HG03342 (cell line): Measurements from ENCODE around the gene SIGLEC9.

Experiments used
- ATAC-seq: cut with Tn5 transposase; IDR thresholded peaks from one replicate; pipeline ENCODE4 v1.9.1; 2021; ENCODE audit warnings: mild to moderate bottlenecking, moderate library complexity; ENCODE audit not compliant: unreplicated experiment

The SIGLEC9 gene

DNA sequence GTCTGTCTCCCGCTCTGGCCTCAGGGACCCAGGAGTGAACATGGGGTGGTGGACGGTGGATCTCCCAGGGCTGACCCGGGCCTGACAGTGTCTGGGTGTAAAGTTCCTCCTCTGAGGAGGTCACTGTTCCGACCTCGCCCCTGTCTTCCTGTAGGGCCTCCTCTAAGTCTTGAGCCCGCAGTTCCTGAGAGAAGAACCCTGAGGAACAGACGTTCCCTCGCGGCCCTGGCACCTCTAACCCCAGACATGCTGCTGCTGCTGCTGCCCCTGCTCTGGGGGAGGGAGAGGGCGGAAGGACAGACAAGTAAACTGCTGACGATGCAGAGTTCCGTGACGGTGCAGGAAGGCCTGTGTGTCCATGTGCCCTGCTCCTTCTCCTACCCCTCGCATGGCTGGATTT, at the start of gene SIGLEC9:
Gene SIGLEC9 (plus strand): TSS at position 178 of the 400 bp plus-strand sequence. CDS start 69 bp downstream, at position 247.
- ATAC-seq, result no peak

DNA sequence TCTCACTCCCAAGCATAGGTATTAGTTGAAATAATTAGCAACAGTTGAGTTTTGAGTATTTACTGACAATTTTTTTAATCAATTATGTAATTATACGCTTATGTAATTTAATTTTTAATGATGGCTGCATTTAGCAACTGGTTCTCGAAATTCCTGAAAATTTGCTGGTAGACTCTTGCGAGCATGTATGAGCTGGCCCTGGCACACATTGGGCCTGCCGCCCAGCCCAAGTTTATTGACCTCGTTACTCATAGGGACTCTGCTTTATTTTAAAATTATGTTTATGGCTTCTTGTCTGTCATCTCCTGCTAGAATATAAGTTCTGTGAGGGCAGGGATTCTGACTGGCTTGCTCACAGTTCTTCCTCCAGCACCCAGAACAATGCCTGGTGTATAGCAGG, 48.7 kb upstream of the SIGLEC9 start:
- no peak for ATAC-seq

DNA sequence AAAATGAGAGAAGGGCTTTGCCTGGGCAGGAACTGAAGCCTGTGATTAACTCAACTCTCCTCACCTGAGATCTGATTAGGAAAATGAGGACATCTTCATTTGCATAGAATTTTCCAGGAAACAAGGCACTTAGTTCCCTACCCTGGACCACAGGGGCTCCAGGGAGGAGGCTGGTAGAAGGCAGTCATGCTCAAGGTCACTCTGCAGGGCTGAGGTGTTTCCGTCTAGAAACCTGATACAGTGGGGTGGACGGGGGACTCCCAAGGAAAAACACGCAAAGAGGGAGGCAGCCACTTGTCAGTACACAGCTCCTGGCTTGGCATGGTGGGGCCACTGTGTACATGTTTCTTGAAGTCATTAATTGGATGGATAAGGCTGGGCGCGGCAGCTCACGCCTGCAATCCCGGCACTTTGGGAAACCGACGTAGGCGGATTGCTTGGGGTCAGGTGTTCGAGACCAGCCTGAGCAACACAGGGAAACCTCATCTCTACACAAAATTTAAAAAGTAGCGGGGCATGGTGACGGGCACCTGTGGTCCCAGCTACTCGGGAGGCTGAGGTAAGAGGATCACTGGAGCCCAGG, 48.0 kb upstream of the SIGLEC9 start:
- ATAC-seq, result no peak

DNA sequence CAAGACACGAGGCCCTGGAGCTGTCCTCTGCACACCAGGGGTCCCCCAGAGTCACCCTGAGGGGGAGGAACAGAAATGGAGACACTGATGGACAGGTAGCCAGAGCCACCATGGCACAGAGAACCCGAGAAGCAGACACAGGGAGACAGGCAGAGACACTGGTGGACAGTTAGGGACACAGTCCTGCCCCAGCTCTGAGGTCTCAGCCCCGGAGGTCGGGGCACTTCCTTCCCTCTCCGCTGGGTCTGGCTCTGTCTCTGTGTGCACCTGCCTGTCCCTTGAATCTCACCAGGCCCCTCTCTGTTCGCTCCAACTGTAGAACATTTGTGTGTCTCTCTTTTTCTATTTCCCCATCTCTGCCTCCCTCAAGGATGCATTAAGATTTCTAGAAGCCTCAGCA, 46.6 kb upstream of the SIGLEC9 start:
- ATAC-seq, result no peak

DNA sequence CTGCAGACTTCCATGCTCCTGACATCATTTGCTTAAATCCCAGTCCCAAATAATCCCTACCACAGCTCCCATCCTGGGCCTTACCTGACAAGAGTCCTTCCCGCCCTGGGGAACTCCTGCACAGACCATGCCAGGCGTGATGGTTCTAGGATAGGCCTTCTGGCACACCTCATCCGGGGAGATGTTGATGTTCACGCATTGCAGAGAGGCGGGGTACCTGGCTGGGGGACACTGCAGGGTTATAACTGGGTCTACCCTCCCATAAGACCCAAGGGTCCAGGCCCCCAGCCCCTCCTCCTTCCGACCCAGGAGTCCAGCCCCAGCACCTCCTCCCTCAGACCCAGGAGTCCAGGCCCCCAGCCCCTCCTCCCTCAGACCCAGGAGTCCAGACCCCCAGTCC, 46.0 kb upstream of the SIGLEC9 start:
- ATAC-seq, result no peak

DNA sequence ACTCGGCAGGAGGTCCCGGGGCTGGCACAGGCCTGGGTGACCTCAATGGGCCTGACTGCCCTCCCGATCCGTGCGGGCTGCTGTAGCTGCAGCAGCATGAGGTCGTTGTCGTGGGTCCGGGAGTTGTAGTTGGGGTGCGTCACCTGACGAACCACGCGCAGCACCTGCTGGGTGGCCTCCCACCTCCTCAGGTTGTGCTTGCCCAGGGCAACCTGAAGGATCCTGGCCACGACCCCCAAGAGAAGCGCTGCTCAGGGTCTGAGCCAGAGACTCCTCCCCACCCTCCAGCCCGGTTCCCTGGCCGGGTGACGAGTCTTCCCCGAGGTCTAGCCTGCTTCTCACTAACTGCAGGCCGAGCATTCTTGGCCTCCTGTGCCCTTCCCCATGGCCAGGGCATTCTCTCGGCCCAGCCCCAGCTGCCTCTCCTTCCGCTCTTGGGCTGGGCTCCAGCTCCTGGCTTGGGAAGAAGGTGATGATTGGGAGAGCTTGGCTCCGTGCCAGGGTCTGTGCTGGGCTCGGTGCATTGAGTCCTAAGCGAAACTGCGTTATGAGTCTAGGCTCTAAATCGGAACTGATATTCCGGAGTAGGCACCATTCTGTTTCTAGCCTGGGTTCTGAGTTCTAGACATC, 45.1 kb upstream of the SIGLEC9 start:
- ATAC-seq, result no peak

DNA sequence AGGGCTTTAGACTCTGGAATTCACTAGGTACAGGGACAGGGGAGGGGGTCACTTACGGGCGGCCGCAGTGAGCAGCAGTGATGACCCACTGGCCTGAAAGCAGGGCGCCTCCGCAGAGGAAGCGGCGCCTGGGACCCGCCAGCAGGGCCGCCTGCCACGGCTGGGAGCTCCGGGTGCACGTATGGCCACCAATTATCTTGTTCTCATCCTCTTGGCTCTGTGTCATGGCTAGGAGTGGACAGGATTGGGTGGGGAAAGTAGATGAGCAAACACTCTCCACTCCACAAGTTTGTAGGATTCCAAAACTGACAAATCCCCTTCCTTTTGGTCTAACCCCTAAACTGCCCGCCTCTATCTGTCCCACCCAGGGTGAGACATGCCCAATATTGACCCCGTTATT, 43.2 kb upstream of the SIGLEC9 start:
- no peak for ATAC-seq

DNA sequence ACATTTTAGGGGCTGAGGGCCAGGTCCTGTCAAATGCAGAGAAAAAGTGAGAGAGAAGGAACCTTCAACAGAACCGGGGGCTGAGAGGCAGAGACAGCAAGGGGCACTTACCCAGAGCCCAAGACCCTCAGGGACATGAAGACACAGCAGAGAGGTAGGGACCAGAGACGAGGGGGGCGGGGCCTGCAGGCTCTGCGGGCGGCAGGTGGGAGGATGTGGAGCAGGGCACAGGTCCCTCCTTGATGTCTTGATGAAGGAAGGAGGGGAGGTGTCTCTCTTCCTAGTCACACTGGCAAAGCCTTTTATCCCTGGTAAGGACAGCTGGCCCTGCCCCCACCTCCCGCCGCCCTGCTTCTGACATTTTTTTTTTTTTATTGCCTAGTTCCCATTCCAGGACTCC, 42.1 kb upstream of the SIGLEC9 start, which contains the start of gene KLK14:
Gene KLK14 (minus strand): TSS at position 277 of the 400 bp plus-strand sequence. CDS start 273 bp downstream, at position 4.
- ATAC-seq, result no peak

DNA sequence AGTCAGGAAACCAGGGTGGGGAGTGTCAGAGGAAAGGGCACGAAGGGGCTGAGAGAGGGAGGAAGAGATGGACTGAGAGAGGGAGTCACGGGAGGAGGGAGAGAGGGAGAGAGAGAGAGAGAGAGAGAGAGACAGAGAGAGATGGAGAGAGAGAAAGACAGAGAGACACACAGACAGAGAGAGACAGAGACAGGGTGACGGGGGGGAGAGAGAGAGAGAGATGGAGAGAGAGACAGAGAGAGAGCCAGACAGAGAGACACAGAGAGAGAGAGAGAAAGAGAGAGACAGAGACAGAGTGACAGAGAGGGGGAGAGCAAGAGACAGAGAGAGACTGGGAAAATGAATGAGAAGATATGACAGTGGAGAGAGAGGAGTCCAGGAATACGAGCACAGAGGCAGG, 41.5 kb upstream of the SIGLEC9 start:
- ATAC-seq, result no peak

DNA sequence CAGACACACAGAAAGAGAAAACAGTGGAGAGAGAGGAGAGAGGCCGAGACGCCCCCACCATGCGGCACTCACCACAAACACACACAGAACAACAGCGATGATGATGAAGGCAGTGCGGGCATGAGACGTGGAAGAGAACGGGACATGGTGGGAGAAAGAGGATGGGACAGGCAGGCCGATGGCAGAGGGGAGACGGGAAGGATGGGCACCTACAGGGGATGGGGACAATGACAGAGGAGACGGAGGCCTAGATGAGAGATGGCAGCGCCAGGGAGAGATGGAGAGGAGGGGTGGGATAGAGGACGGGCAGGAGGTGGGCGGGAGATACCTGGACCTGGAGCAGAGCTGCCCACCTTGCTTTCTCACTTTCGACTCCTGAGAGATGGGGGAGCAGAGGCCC, 40.9 kb upstream of the SIGLEC9 start:
- ATAC-seq, result no peak

DNA sequence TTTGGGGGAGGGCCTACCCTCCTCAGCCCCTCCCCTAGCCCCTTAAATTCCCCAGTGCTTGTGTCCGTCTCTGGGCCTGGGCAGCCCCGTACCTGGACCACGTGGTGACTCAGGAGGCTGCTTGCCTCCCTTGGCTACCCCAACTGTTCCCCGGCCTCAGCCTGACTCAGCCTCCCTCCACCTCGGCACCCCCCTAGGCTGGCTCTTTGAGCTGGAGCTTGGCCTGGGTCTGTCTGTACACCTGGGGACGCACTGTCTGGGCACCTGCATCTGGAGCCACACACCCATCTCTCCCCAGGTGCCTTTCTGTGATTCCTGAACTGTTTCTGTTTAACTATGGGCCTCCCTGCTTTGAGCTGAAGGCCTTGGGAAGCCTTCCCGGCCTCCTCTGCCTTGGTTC, 40.2 kb upstream of the SIGLEC9 start:
- no peak for ATAC-seq

DNA sequence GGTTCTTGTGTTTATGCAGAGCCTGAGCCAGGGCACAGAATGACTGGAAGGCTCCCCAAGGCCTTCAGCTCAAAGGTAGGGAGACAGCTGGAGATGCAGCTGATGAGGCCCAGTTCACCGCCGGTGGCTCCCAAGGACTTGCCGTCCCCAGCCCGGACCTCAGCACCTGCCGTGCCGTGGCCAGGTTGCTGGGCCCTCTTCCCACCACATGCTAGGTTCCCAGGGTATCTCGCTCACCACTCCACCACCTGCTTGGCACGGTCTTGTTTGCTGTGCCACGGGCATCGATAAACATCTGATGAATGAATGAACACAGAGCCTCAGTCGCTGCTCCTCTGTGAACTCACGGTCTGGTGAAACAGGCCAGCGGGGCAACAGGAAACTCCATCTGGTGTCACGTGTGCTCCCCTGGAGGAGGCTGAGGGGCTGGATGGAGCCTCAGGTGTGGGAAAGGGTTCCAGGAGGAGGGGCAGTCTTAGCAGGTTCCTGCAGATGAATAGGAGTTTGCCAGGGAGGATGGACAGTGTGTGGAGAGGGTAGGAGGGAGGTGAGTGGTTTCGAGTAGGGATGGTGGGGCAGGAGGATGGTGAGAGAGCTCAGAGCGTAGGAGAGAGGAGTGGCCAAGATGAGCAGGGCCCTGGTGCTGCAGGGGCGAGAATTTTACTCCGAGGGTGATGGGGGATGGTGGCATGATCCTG, 38.4 kb upstream of the SIGLEC9 start:
- ATAC-seq, result no peak

DNA sequence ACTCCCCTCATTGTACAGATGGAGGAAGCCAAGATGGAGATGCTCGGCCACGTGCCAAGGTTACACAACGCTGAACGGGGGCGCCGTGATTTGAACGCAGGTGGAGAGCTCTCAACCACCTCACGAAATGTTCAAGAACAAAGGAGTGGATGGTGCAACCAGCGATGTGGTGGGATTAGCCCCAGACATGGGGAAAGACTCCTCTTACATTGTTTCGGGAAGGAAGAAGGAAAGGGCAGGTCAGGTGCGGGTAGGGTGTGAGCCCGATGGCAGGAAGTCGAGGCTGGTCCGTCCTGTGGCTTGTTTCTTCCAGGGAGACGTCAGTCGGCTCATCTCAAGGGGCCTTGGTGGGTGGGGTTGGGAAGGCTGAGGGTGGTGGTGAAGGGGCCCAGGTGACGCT, 34.9 kb upstream of the SIGLEC9 start:
- no peak for ATAC-seq

DNA sequence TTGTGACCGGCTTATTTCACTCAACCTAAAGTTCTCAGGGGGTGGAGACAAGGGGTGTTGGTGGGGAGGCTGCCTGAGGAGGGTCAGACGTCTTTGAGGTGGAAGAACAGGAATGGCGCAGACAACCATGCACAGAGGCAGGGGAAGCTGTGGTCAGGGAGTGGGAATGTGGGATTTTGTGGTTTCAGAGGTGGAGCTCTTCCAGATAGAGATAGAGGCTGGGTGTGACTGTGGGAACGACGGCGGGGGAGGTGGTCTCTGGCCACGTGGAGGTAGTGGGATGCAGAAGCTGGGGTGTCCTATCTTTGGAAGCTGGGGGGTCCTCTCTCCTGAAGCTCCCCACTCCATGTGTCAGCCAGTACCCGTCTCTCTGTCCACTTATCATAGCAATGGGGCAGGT, 34.2 kb upstream of the SIGLEC9 start:
- ATAC-seq, result no peak

DNA sequence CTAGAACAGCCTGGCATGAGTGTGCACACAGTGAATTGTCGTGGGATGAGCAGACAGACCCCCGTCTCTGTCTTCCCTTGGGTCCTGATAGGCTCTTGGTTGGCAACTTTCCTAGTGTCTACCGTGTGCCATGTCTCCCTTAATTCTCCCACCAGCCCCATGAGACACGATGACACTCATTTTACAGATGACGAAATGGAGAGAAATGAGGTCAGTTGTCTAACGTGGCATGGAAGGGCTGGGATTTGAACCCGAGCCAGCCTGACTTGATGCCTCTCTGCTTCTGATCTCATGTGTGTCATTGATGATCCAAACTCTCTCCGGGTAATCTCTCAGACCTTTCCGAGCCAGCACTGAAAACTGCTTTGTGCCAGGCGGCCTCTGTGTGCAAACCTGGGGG, 33.6 kb upstream of the SIGLEC9 start:
- no peak for ATAC-seq

DNA sequence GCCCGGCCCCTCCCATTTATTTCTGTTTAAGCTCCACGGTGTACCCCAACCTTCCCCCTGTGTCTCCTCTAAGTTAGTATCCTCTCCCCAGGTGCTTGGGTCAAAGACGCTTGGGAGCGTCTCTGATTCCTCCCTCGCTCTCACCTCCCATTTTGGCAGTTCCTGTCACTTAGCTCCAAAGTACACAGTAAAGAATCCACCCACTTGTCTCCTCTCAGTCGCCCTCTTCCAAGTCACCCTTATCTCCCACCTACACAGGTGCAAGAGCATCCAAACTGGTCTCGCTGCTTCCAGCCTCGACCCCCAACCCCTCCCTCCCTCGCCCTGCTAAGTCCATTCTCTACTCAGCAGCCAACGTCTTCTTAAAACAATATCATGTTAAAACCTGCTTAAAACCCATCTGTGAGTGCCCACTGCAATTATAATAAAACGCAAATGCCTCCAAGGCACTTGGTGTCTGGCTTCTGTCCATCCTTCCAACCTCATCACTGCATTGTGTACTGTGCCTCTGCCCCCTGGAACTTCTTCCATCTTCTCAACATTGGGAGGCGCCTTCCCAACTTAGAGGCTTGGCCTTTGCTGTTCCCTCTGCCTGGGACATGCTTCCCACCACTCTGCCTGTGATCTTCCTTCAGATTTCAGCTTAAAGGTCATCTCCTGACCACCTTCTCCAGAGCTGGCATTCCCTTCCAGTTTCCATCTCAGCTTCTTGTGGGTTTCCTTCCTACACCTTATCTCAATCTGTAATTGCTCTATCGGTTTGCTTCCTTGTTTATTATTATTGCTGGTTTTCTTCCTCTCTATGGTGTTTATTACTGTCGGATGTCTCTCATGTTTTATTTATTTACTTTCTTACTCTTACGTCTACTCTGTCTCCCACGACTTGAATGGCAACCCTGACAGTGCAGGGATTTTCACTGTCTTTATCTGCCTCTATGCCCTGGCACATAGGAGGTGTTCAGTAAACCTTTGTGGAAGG, 32.5 kb upstream of the SIGLEC9 start:
- ATAC-seq, result no peak

DNA sequence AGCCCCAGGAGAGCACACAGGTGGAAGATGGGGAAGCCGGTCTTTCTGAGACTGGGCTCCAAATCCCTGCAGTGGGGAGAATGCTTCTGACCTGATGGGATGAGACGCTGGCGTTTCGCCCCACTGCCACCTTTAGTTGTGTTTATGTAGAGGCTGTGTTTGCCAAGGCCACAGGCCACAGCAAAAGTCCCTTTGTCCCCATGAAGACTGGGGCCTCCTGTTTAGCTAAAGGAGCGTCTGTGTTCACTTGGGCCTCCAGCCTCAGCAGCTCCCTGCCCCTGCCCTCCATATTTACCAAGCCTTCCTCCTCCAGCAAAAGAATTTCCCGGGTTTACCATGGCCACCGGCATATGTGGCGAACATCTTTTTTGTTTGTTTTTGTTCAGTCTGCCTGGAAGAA, 31.6 kb upstream of the SIGLEC9 start:
- no peak for ATAC-seq

DNA sequence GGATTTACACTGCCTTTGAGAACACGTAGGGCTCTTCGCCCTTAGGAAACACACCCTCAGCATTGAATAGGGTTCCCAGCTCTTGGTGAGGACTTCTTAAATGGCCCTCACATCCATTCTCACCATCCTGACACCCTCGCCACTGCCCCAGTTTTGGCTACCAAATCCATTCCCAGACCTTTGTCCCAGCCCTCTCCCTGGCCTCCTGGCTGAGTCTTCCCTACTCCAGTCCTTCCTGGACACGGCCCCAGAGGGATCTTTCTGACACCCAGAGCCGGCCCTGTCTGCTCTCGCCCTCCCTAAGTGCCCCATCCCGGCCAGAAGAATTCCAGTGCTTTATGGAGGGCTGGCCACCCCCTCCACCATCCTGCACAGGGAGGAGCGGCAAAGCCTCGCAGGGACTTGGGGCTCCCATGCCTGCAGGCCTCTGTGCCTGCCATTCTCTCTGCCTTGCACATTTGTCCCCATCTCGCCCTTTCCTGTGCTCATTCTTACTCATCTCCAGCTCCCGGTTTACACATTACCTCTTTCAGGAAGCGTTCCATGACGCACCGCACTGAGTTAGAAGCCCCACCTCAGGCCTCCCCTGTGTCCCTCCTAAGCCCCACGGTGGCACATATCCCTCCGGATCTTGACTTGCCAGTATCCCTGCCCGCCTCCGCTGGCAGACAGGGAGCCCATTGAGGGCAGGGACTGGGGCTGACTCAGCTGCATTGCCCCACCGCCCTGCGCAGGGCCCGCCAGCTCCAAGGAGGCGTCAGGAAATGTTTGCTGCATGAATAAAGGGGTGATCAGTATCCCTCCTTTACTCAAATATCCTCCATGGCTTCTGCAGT, 31.0 kb upstream of the SIGLEC9 start:
- no peak for ATAC-seq

DNA sequence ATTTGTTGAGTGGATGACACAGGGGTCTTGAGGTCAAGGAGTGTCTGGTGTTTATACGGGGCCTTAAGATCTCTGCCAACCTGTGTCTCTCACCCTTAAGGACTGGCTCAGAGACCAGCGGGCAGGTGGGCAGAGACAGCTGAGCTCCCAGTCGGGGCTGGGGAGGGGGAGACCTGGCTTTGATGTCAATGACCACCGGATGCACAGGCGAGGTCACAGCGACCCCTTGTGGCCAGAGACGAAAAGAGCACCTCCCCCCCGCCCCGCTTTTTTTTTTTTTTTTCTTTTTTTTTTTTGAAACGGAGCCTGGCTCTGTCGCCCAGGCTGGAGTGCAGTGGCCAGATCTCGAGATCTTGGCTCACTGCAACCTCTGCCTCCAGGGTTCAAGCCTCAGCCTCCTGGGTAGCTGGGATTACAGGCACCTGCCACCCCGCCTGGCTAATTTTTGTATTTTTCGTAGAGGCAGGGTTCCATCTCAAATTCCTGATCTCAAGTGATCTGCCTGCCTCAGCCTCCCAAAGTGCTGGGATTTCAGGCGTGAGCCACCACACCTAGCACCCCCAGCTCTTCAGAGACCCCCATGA, 29.9 kb upstream of the SIGLEC9 start:
- ATAC-seq, result no peak
